Breast epithelium (tissue), 3 donors: ENCODE data around the gene SORCS3.

Experiments
- CTCF ChIP-seq, 3 donors: fragments of 450-650 bp; IDR thresholded peaks; one replicate each; pipeline ENCODE4 v1.5.1; 2016 to 2017; ENCODE audit warnings: antibody characterized with exemption in 3 of 3, mild to moderate bottlenecking in 3 of 3, moderate library complexity in 3 of 3
- POLR2A ChIP-seq: fragments of 450-650 bp; IDR thresholded peaks from one replicate; pipeline ENCODE4 v1.6.1; 2016; ENCODE audit warnings: antibody characterized with exemption, mild to moderate bottlenecking, moderate library complexity
- POLR2AphosphoS5 ChIP-seq, 3 donors: sonication (generic); formaldehyde crosslinking; IDR thresholded peaks; one replicate each; pipeline ENCODE4 v1.6.1; 2017; ENCODE audit warnings: antibody characterized with exemption in 3 of 3

- no peak for TF ChIP-seq POLR2AphosphoS5 (IDR thresholded peaks at IDR 0.05)
- TF ChIP-seq CTCF (IDR thresholded peaks at IDR 0.05) = no peak
- TF ChIP-seq POLR2A = no peak
Measured at GRCh38 chr10:104657036-104657435, 15.9 kb downstream of the SORCS3 start.
